ENCODE data around the gene NSMCE1.

The NSMCE1 gene

DNA sequence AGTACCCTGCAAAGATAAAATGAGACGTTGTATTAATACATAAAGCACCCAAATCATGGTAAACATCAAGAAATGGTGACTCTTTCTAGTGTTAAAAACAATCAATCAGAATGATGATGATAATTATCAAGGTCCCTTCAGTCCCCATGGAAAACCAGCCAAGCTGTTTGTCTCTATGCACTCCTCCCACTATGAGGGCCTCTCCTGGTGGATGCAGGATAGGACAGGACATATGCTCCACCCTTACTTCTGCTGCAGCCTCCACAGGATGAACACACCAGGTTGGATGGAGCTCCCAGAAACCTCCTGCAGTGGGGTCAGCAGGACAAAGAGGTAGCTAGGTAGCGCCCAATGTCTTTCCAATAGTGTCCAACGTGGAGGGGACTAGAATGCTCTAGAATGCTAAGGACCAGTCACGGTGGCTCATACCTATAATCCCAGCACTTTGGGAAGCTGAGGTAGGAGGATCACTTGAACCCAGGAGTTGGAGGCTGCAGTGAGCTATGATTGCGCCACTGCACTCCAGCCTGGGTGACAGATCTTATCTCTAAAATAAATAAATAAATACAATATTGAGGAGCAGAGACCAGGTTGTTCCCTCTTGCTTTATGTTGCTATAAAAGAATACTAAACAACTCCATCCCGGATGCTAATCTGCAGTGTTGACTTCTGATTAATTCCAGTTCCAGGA lies 75.1 kb downstream of the NSMCE1 start:
- H3K27ac Mint-ChIP-seq (ENCODE audit: low read depth) = no peak overlapping the region
- no peak overlapping the region for H3K4me3 Mint-ChIP-seq
- H3K4me1 Mint-ChIP-seq = peaks cover 31% of the 10 kb centered on the region
- no peaks in the 10 kb centered on the region for H3K36me3 Mint-ChIP-seq (ENCODE audit: insufficient read depth)
- H3K27me3 Mint-ChIP-seq = no peaks in the 10 kb centered on the region
- no peaks in the 10 kb centered on the region for H3K9me3 Mint-ChIP-seq
- DNase-seq (ENCODE audit: low spot score in 2 of 2) (no peak), ATAC-seq (replicated peaks; ENCODE audit: extremely low read depth, poor library complexity, severe bottlenecking) (no peak)

GRCh38 chr16:27191352-27191924 lies 77.1 kb downstream of the NSMCE1 start:
- no peaks in the 10 kb centered on the region for H3K9me3 Mint-ChIP-seq
- no peak overlapping the region for H3K27ac Mint-ChIP-seq (ENCODE audit: low read depth)

GRCh38 chr16:27190316-27190871 lies 78.2 kb downstream of the NSMCE1 start:
- Mint-ChIP-seq H3K4me1 (peaks cover 4% of the 10 kb centered on the region), H3K36me3 (ENCODE audit: insufficient read depth) (no peaks in the 10 kb centered on the region), H3K4me3 (no peak overlapping the region), H3K27ac (ENCODE audit: low read depth) (no peak overlapping the region), H3K9me3 (no peaks in the 10 kb centered on the region), H3K27me3 (no peaks in the 10 kb centered on the region)
- DNase-seq (ENCODE audit: low spot score in 2 of 2) = no peak
- ATAC-seq (replicated peaks; ENCODE audit: extremely low read depth, poor library complexity, severe bottlenecking) = no peak

More at GRCh38 chr16:27191352-27191924, 77.1 kb downstream of the NSMCE1 start:
- Mint-ChIP-seq H3K4me1 (peaks cover 14% of the 10 kb centered on the region), H3K4me3 (no peak overlapping the region), H3K27me3 (no peaks in the 10 kb centered on the region), H3K36me3 (ENCODE audit: insufficient read depth) (no peaks in the 10 kb centered on the region)
- no peak for DNase-seq (ENCODE audit: low spot score in 2 of 2)
- no peak for ATAC-seq (replicated peaks; ENCODE audit: extremely low read depth, poor library complexity, severe bottlenecking)

GRCh38 chr16:27189335-27189972 lies 79.1 kb downstream of the NSMCE1 start:
- no peak overlapping the region for H3K27ac Mint-ChIP-seq (ENCODE audit: low read depth)
- ATAC-seq (replicated peaks; ENCODE audit: extremely low read depth, poor library complexity, severe bottlenecking) (no peak), DNase-seq (ENCODE audit: low spot score in 2 of 2) (no peak)
- no peaks in the 10 kb centered on the region for H3K4me1 Mint-ChIP-seq
- H3K4me3 Mint-ChIP-seq = no peak overlapping the region
- no peaks in the 10 kb centered on the region for H3K27me3 Mint-ChIP-seq
- H3K36me3 Mint-ChIP-seq (ENCODE audit: insufficient read depth) = no peaks in the 10 kb centered on the region
- no peaks in the 10 kb centered on the region for H3K9me3 Mint-ChIP-seq

DNA sequence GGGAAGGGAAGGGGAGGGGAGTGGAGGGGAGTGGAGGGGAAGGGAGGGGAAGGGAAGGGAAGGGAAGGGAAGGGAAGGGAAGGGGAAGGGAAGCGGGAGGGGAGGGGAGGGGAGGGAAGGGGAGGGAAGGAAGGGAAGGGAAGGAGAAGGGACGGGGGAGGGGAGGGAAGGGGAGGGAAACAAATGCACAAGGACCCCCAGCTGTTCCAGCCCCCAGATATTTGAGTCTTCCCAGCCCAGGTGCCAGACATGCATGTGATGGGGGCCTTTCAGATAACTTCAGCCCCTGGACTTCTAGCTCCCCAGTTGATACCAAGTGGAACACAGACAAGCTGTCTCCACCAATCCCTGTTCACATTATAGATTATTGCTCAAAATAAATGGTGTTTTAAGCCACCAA lies 79.9 kb downstream of the NSMCE1 start:
- Mint-ChIP-seq H3K36me3 (ENCODE audit: insufficient read depth) (no peaks in the 10 kb centered on the region), H3K27me3 (no peaks in the 10 kb centered on the region), H3K9me3 (no peaks in the 10 kb centered on the region), H3K27ac (ENCODE audit: low read depth) (no peak overlapping the region), H3K4me3 (no peak overlapping the region), H3K4me1 (no peaks in the 10 kb centered on the region)
- ATAC-seq (replicated peaks; ENCODE audit: extremely low read depth, poor library complexity, severe bottlenecking) (no peak), DNase-seq (ENCODE audit: low spot score in 2 of 2) (no peak)

GRCh38 chr16:27185776-27186130 lies 82.8 kb downstream of the NSMCE1 start:
- Mint-ChIP-seq H3K4me1 (no peaks in the 10 kb centered on the region), H3K9me3 (no peaks in the 10 kb centered on the region), H3K27me3 (no peaks in the 10 kb centered on the region), H3K4me3 (no peak overlapping the region), H3K27ac (ENCODE audit: low read depth) (no peak overlapping the region), H3K36me3 (ENCODE audit: insufficient read depth) (no peaks in the 10 kb centered on the region)
- DNase-seq (ENCODE audit: low spot score in 2 of 2) (no peak), ATAC-seq (replicated peaks; ENCODE audit: extremely low read depth, poor library complexity, severe bottlenecking) (no peak)

GRCh38 chr16:27182906-27183405 lies 85.6 kb downstream of the NSMCE1 start:
- DNase-seq (ENCODE audit: low spot score in 2 of 2) (no peak), ATAC-seq (replicated peaks; ENCODE audit: extremely low read depth, poor library complexity, severe bottlenecking) (no peak)
- Mint-ChIP-seq H3K27me3 (no peaks in the 10 kb centered on the region), H3K27ac (ENCODE audit: low read depth) (no peak overlapping the region), H3K9me3 (no peaks in the 10 kb centered on the region), H3K4me1 (peaks cover 17% of the 10 kb centered on the region), H3K4me3 (no peak overlapping the region), H3K36me3 (ENCODE audit: insufficient read depth) (no peaks in the 10 kb centered on the region)

DNA sequence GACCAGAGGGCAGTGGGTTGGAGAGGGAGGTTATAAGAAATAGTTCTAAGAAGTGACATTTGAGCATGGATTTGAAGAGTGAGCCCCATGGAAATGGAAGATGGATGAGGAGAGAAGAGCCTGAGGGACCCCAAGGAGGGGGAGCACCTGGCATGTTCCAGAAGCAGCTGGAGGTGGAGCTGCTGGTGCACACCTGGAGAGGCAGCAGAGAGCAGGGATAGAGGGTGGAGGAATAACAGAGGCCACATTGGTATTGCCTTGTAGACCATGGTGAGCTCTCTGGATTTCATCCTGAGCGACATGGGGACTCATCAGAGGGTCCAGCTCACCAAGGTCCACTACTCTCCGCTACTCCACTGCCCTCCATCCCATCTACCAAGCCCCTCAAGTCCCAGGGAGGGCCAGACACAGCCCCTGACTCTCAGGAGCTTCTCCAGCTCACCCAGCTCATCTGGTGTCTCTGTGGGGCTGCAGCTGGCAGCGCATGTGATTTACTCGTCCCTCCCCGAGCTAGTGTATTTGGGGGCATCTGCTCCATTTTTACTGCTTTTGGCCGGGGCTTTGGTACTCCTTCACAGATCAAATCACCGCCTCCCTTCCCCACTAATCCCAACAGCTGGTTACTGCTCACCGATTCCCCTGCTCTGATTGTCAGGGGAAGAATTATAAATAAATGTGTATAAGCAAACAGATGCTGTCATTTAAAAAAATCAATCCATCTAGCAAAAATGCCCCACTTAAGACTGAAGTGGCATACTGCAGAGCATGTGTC lies 87.4 kb downstream of the NSMCE1 start:
- Mint-ChIP-seq H3K27me3 (no peaks in the 10 kb centered on the region), H3K27ac (ENCODE audit: low read depth) (peak overlapping the region; percentile 32), H3K36me3 (ENCODE audit: insufficient read depth) (no peaks in the 10 kb centered on the region), H3K4me3 (no peak overlapping the region), H3K9me3 (no peaks in the 10 kb centered on the region), H3K4me1 (peaks cover 17% of the 10 kb centered on the region)
- DNase-seq (ENCODE audit: low spot score in 2 of 2) (no peak), ATAC-seq (replicated peaks; ENCODE audit: extremely low read depth, poor library complexity, severe bottlenecking) (no peak)

GRCh38 chr16:27179500-27180072 lies 89.0 kb downstream of the NSMCE1 start:
- DNase-seq (ENCODE audit: low spot score in 2 of 2) = peak; percentile 85 to 86
- peak overlapping the region; percentile 25 for H3K27ac Mint-ChIP-seq (ENCODE audit: low read depth)
- no peaks in the 10 kb centered on the region for H3K9me3 Mint-ChIP-seq
- no peak overlapping the region for H3K4me3 Mint-ChIP-seq
- ATAC-seq (replicated peaks; ENCODE audit: extremely low read depth, poor library complexity, severe bottlenecking) = peak; percentile 97
- H3K27me3 Mint-ChIP-seq = no peaks in the 10 kb centered on the region
- peaks cover 20% of the 10 kb centered on the region for H3K4me1 Mint-ChIP-seq
- no peaks in the 10 kb centered on the region for H3K36me3 Mint-ChIP-seq (ENCODE audit: insufficient read depth)

- Mint-ChIP-seq H3K27me3 (no peaks in the 10 kb centered on the region), H3K9me3 (no peaks in the 10 kb centered on the region), H3K36me3 (ENCODE audit: insufficient read depth) (peaks cover 2% of the 10 kb centered on the region), H3K27ac (ENCODE audit: low read depth) (peak overlapping the region; percentile 51), H3K4me1 (peaks cover 40% of the 10 kb centered on the region), H3K4me3 (no peak overlapping the region)
- DNase-seq (ENCODE audit: low spot score in 2 of 2) = no peak
- ATAC-seq (replicated peaks; ENCODE audit: extremely low read depth, poor library complexity, severe bottlenecking) = no peak
These were observed 91.4 kb downstream of the NSMCE1 start for GRCh38 chr16:27177031-27177774.

DNA sequence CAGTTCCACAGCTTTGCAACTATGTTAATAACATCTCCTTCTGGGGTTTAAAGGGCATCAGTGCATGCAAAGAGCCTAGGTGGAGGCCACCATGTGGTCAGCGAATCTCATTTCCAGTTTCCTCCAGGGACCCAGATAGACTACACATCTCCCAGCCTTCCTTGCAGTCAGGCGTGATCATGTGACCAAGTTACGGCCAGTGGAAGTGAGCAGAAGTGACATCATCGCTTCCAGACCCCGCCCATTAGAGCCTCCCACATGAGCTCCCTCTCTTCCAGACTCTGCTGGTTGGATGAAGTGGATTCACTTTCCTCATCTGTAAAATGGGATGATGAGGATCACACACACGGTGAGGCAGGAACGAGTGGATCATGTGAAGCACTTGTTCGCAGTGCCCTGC lies 92.7 kb downstream of the NSMCE1 start:
- H3K9me3 Mint-ChIP-seq = peaks cover 4% of the 10 kb centered on the region
- peaks cover 53% of the 10 kb centered on the region for H3K4me1 Mint-ChIP-seq
- H3K27ac Mint-ChIP-seq (ENCODE audit: low read depth) = no peak overlapping the region
- DNase-seq (ENCODE audit: low spot score in 2 of 2) (no peak), ATAC-seq (replicated peaks; ENCODE audit: extremely low read depth, poor library complexity, severe bottlenecking) (no peak)
- no peaks in the 10 kb centered on the region for H3K27me3 Mint-ChIP-seq
- H3K36me3 Mint-ChIP-seq (ENCODE audit: insufficient read depth) = peaks cover 4% of the 10 kb centered on the region
- H3K4me3 Mint-ChIP-seq = no peak overlapping the region

Data from central memory CD8-positive, alpha-beta T cell (primary cell).